AG09309 (cell line): ENCODE results near the gene BTBD8.

Source experiments
- DNase-seq: peaks from one replicate; pipeline ENCODE4 v3.0.0-alpha.2; 2010; ENCODE audit warnings: low read depth
- H3K4me3 ChIP-seq: 2 replicates; pipeline ENCODE4 v1.5.1; 2011; ENCODE audit warnings: mild to moderate bottlenecking, low read depth, low read length, moderate library complexity; ENCODE audit not compliant: control insufficient read depth
- TF ChIP-seq, protein P1 (sequence below): IDR thresholded peaks from 2 replicates; pipeline ENCODE4 v1.5.1; 2011; ENCODE audit warnings: mild to moderate bottlenecking, low read depth, low read length, inconsistent platforms; ENCODE audit not compliant: insufficient read depth, control insufficient read depth; ENCODE audit errors: missing control alignments

The BTBD8 gene

GRCh38 chr1:92108631-92109030, 28.5 kb downstream of the BTBD8 start:
- DNase-seq: no peak
- no peak overlapping the region for H3K4me3 ChIP-seq
- TF ChIP-seq, protein P1, sequence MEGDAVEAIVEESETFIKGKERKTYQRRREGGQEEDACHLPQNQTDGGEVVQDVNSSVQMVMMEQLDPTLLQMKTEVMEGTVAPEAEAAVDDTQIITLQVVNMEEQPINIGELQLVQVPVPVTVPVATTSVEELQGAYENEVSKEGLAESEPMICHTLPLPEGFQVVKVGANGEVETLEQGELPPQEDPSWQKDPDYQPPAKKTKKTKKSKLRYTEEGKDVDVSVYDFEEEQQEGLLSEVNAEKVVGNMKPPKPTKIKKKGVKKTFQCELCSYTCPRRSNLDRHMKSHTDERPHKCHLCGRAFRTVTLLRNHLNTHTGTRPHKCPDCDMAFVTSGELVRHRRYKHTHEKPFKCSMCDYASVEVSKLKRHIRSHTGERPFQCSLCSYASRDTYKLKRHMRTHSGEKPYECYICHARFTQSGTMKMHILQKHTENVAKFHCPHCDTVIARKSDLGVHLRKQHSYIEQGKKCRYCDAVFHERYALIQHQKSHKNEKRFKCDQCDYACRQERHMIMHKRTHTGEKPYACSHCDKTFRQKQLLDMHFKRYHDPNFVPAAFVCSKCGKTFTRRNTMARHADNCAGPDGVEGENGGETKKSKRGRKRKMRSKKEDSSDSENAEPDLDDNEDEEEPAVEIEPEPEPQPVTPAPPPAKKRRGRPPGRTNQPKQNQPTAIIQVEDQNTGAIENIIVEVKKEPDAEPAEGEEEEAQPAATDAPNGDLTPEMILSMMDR: no peak

DNA sequence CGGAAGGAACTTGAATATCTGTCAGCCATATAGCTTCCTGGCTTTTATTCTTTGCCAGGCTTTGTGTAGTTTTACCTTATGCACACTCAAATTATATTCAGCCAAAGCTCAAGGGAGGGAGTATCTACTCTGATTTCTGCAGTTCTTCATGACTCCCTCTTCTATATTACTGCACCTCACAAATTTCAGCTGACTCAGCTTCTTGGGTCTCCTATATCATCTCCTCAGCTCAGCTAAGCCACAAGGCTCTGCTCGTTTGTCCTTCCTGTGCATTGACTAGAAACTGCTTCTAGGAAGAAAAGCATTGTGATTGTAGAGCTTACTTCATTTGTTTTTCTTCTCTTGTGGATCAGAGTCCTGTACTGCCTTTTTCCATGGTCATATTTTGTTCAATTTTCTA, 37.4 kb downstream of the BTBD8 start:
- TF ChIP-seq, protein P1: no peak
- DNase-seq: no peak
- no peak overlapping the region for H3K4me3 ChIP-seq

DNA sequence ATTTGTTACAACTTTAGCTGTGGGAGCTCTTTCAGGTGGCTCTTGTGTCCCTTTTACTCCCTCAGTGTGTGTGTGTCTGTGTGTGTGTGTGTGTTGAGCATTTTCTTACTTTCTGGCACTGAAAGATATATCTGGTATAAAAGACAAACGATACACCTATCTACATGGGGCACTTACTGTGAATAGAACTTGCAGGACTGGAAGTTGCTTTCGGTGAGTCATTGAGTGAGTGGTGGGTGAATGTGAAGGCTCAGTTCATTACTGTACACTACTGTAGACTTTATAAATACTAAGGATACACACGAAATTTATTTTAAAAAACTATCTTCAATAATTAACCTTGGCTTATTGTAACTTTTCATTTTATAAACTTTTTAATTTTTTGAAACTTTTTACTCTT, 38.7 kb downstream of the BTBD8 start:
- DNase-seq: no peak
- no peak overlapping the region for H3K4me3 ChIP-seq
- TF ChIP-seq, protein P1: no peak

DNA sequence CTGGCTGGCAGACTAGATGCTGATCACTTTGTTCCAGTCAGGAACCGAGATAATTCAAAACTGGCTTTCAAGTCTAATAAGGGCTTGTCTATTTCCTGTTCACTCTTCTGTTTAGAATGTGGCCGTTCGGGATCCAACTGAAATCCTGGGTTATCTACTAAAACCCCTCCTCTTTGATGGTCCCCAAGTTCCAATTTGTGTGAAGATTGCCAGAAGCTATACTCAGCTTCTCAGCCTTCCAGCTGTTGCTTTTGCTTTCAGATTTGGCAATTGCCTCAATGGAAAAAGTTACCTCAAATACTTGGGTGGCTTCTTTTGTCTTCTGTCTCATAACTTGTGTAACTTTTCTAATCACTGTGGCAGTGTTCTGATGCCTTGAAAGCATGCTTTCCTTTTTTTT, 43.7 kb downstream of the BTBD8 start:
- TF ChIP-seq, protein P1: no peak
- no peak overlapping the region for H3K4me3 ChIP-seq
- no peak for DNase-seq

DNA sequence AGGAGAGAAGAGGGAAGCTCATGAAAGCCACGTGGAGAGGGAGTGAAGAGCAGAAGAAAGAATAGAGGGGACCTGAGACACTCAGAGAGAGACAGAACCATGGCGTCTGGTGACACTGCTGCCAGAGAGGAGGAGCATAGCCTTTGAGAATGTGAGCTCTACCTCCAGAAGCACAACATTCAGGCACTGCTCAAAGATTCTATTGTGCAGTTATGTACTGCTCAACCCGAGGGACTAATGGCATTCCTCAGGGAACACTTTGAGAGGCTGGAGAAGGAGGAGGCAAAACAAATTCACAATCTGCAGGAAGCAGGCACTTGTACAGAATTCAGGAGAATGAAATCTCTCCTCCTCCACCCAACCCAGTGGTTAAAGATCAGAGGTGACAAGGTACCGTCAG, 45.1 kb downstream of the BTBD8 start:
- no peak for DNase-seq
- TF ChIP-seq, protein P1: no peak
- H3K4me3 ChIP-seq: no peak overlapping the region

DNA sequence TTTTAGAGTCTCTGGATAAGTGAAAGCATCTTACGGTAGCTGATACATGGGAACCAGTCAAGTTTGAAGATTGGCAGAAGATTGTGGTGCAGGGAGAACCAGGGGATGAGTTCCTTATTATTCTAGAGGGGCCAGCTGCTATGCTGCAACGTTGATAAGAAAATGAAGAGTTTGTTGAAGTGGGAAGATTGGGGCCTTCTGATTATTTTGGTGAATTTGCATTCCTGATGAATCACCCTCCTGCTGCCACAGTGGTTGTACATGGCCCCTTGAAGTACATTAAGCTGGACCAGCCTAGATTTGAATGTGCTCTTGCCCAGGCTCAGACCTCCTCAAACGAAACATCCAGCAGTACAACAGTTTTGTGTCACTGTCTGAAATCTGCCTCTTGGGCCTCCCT, 45.9 kb downstream of the BTBD8 start:
- TF ChIP-seq, protein P1: no peak
- H3K4me3 ChIP-seq: no peak overlapping the region
- no peak for DNase-seq

GRCh38 chr1:92134331-92134730, 54.2 kb downstream of the BTBD8 start:
- no peak overlapping the region for H3K4me3 ChIP-seq
- DNase-seq: no peak
- TF ChIP-seq, protein P1: no peak
